Measurements from ENCODE around the gene BMP8A. TPM values are rescaled to one million over a fixed set of nuclear protein-coding genes. Genes with fewer than 3 reads are reported as not detected.

BMP8A gene
- total and polyA plus RNA-seq, 9 of the 15 experiments (the other 6 are each of a cell fraction or from before 2014, with no cell fraction given): 0.05 to 0.31 TPM; not detected in 7

DNA sequence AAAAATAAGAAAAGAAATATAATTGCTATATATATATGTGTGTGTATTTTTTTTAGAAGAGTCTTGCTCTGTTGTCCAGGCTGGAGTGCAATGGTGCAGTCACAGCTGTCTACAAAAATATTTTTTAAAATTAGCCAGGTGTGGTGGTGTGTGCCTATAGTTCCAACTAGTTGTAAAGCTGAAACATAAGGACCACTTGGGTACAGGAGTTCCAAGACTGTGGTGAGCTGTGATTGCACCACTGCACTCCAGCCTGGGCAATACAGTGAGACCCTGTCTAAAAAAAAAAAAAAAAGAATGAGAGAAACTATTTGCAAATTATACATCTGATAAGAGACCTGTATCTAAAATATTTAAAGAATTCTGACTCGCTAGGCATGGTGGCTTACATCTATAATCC, 42.0 kb downstream of the BMP8A start:
- Histone ChIP-seq H3K79me2 (ENCODE audit: control insufficient read depth, insufficient read depth, low read length) (no peaks in the 10 kb centered on the region), H3K4me3 (no peak overlapping the region), H3K4me1 (replicated peaks in 1 of 2; ENCODE audit: control insufficient read depth in 2 of 2, insufficient read depth in 2 of 2, low read length in 2 of 2) (no peaks in the 10 kb centered on the region), H3K27ac (ENCODE audit: extremely low read depth, low read depth, low read length) (no peak overlapping the region), H3K36me3 (ENCODE audit: control insufficient read depth, insufficient read depth, low read length) (no peaks in the 10 kb centered on the region), H3K9ac (ENCODE audit: insufficient read depth in 1 of 2, low read depth in 2 of 2, low read length in 2 of 2) (no peak overlapping the region), H2AFZ (ENCODE audit: low read depth, low read length) (no peak overlapping the region), H4K20me1 (replicated peaks; ENCODE audit: control insufficient read depth, insufficient read depth, low read length) (no peaks in the 10 kb centered on the region), H3K9me1 (ENCODE audit: control insufficient read depth, insufficient read depth, low read length) (peaks cover 4% of the 10 kb centered on the region), H3K4me2 (ENCODE audit: insufficient read depth, low read length) (no peak overlapping the region), H3K9me3 (replicated peaks; ENCODE audit: control insufficient read depth, insufficient read depth, low read depth, low read length) (no peaks in the 10 kb centered on the region), H3K27me3 (ENCODE audit: control insufficient read depth in 2 of 2, insufficient read depth in 2 of 2, low read length in 2 of 2) (no peaks in the 10 kb centered on the region)
- BruUV-seq (replicated peaks): no TSS peak
- FAIRE-seq: no peak
- WGBS (ENCODE audit: insufficient coverage, low coverage, missing lambda C conversion rate): 21% methylated on average over 1 of the region's 1 CpG
- intact Hi-C loops (cut with micrococcal nuclease): no loop called here
- POLR2A ChIA-PET: interaction anchor here (0.6 kb wide), 1 partner anchor 636 kb away, joined by 4 read pairs; no protein-coding TSS in a partner anchor
- CTCF ChIA-PET (ENCODE audit: low intra/inter-chr PET ratio): no interaction called here
- DNase-seq (ENCODE audit: extremely low read depth in 1 of 4, low spot score in 3 of 4): no peak
- in situ Hi-C loops (cut with MboI): loop anchor here (10.0 kb wide), 1 partner anchor 269 kb away; no protein-coding TSS in a partner anchor
- ATAC-seq: no peak
- TF ChIP-seq, protein P1, sequence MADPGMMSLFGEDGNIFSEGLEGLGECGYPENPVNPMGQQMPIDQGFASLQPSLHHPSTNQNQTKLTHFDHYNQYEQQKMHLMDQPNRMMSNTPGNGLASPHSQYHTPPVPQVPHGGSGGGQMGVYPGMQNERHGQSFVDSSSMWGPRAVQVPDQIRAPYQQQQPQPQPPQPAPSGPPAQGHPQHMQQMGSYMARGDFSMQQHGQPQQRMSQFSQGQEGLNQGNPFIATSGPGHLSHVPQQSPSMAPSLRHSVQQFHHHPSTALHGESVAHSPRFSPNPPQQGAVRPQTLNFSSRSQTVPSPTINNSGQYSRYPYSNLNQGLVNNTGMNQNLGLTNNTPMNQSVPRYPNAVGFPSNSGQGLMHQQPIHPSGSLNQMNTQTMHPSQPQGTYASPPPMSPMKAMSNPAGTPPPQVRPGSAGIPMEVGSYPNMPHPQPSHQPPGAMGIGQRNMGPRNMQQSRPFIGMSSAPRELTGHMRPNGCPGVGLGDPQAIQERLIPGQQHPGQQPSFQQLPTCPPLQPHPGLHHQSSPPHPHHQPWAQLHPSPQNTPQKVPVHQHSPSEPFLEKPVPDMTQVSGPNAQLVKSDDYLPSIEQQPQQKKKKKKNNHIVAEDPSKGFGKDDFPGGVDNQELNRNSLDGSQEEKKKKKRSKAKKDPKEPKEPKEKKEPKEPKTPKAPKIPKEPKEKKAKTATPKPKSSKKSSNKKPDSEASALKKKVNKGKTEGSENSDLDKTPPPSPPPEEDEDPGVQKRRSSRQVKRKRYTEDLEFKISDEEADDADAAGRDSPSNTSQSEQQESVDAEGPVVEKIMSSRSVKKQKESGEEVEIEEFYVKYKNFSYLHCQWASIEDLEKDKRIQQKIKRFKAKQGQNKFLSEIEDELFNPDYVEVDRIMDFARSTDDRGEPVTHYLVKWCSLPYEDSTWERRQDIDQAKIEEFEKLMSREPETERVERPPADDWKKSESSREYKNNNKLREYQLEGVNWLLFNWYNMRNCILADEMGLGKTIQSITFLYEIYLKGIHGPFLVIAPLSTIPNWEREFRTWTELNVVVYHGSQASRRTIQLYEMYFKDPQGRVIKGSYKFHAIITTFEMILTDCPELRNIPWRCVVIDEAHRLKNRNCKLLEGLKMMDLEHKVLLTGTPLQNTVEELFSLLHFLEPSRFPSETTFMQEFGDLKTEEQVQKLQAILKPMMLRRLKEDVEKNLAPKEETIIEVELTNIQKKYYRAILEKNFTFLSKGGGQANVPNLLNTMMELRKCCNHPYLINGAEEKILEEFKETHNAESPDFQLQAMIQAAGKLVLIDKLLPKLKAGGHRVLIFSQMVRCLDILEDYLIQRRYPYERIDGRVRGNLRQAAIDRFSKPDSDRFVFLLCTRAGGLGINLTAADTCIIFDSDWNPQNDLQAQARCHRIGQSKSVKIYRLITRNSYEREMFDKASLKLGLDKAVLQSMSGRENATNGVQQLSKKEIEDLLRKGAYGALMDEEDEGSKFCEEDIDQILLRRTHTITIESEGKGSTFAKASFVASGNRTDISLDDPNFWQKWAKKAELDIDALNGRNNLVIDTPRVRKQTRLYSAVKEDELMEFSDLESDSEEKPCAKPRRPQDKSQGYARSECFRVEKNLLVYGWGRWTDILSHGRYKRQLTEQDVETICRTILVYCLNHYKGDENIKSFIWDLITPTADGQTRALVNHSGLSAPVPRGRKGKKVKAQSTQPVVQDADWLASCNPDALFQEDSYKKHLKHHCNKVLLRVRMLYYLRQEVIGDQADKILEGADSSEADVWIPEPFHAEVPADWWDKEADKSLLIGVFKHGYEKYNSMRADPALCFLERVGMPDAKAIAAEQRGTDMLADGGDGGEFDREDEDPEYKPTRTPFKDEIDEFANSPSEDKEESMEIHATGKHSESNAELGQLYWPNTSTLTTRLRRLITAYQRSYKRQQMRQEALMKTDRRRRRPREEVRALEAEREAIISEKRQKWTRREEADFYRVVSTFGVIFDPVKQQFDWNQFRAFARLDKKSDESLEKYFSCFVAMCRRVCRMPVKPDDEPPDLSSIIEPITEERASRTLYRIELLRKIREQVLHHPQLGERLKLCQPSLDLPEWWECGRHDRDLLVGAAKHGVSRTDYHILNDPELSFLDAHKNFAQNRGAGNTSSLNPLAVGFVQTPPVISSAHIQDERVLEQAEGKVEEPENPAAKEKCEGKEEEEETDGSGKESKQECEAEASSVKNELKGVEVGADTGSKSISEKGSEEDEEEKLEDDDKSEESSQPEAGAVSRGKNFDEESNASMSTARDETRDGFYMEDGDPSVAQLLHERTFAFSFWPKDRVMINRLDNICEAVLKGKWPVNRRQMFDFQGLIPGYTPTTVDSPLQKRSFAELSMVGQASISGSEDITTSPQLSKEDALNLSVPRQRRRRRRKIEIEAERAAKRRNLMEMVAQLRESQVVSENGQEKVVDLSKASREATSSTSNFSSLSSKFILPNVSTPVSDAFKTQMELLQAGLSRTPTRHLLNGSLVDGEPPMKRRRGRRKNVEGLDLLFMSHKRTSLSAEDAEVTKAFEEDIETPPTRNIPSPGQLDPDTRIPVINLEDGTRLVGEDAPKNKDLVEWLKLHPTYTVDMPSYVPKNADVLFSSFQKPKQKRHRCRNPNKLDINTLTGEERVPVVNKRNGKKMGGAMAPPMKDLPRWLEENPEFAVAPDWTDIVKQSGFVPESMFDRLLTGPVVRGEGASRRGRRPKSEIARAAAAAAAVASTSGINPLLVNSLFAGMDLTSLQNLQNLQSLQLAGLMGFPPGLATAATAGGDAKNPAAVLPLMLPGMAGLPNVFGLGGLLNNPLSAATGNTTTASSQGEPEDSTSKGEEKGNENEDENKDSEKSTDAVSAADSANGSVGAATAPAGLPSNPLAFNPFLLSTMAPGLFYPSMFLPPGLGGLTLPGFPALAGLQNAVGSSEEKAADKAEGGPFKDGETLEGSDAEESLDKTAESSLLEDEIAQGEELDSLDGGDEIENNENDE (IDR thresholded peaks at IDR 0.05; ENCODE audit: low read depth, low read length): no peak
- TF ChIP-seq ZNF121 (CRISPR knock-in tag; conservative IDR thresholded peaks at IDR 0.05): peak; percentile 96
- TF ChIP-seq ZNF780A (CRISPR knock-in tag; IDR thresholded peaks at IDR 0.05): no peak

All from K562 (cell line).